ENCODE measurements around the gene PITX3.

The PITX3 gene

GRCh38 chr10:102241444-102242117, at the start of gene PITX3:
Gene PITX3, minus strand, starts transcription at chr10:102241512. Its CDS starts 9,432 bp downstream, at chr10:102232080.
- peak; percentile 98 for DNase-seq

- DNase-seq = no peak
Observed at GRCh38 chr10:102289840-102290239, 48.5 kb upstream of the PITX3 start.

- DNase-seq = no peak
Observed at GRCh38 chr10:102289356-102289755, 48.0 kb upstream of the PITX3 start.

GRCh38 chr10:102287991-102288390, 46.7 kb upstream of the PITX3 start:
- DNase-seq = no peak

- no peak for DNase-seq
Observed at GRCh38 chr10:102287538-102287937, 46.2 kb upstream of the PITX3 start.

- no peak for DNase-seq
Observed at GRCh38 chr10:102286216-102286615, 44.9 kb upstream of the PITX3 start.

- DNase-seq = no peak
Observed at GRCh38 chr10:102285133-102285532, 43.8 kb upstream of the PITX3 start.

GRCh38 chr10:102284531-102284930, 43.2 kb upstream of the PITX3 start:
- DNase-seq = no peak

- DNase-seq = no peak
Observed at GRCh38 chr10:102283890-102284289, 42.6 kb upstream of the PITX3 start.

- no peak for DNase-seq
Observed at GRCh38 chr10:102283488-102283887, 42.2 kb upstream of the PITX3 start.

- no peak for DNase-seq
Observed at GRCh38 chr10:102281102-102281487, 39.8 kb upstream of the PITX3 start.

GRCh38 chr10:102280397-102281101, 39.2 kb upstream of the PITX3 start:
- DNase-seq = no peak

- no peak for DNase-seq
Observed at GRCh38 chr10:102279104-102279503, 37.8 kb upstream of the PITX3 start.

GRCh38 chr10:102275343-102275742, 34.0 kb upstream of the PITX3 start:
- no peak for DNase-seq

GRCh38 chr10:102274062-102274461, 32.8 kb upstream of the PITX3 start:
- DNase-seq = no peak

- DNase-seq = no peak
Observed at GRCh38 chr10:102269017-102269416, 27.7 kb upstream of the PITX3 start.

GRCh38 chr10:102268375-102268888, 27.1 kb upstream of the PITX3 start:
- no peak for DNase-seq

GRCh38 chr10:102267748-102268147, 26.4 kb upstream of the PITX3 start:
- no peak for DNase-seq

GRCh38 chr10:102266670-102267069, 25.4 kb upstream of the PITX3 start:
- no peak for DNase-seq

- no peak for DNase-seq
Observed at GRCh38 chr10:102264371-102264770, 23.1 kb upstream of the PITX3 start.

- no peak for DNase-seq
Observed at GRCh38 chr10:102262744-102263370, 21.5 kb upstream of the PITX3 start.

GRCh38 chr10:102261842-102262241, 20.5 kb upstream of the PITX3 start:
- no peak for DNase-seq

GRCh38 chr10:102261196-102261595, 19.9 kb upstream of the PITX3 start:
- DNase-seq = no peak

- no peak for DNase-seq
Observed at GRCh38 chr10:102255404-102255803, 14.1 kb upstream of the PITX3 start.
